OCI-LY1 (cell line): ENCODE results near the gene KDM1A.

Experiments
- EZH2 ChIP-seq: fragments of 200-600 bp; sonication (generic), shearing (Covaris generic); IDR thresholded peaks from 2 replicates; pipeline ENCODE4 v1.8.0; 2017; ENCODE audit warnings: borderline replicate concordance, mixed run types, mild to moderate bottlenecking, antibody characterized with exemption, low read length, moderate library complexity, mixed read lengths
- TF ChIP-seq, protein P1 (sequence below): fragments of 200-600 bp; sonication (generic), shearing (Covaris generic); IDR thresholded peaks from 2 replicates; pipeline ENCODE4 v1.5.1; 2017; ENCODE audit warnings: mild to moderate bottlenecking, antibody characterized with exemption, low read length, moderate library complexity, mixed read lengths

DNA sequence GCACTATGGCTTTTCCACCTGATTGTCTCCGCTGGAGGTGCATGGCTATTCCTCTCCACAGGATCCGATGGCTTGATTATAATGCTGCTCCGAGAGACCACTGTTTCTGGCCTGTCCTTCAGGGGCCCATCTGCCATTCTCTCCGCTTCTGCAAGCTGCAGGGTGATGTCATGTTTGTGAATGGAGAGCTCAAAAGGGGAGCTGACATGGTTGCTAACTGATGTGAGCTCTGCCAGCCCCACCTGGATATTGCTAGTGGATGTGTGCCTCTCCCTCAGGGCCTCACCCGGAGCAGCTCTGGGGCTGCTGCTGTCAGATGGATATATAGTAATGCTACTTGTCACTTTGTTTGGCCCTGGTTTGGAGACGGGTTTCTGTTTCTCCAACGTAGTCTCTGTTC lies 72.3 kb downstream of the KDM1A start:
- TF ChIP-seq, protein P1, sequence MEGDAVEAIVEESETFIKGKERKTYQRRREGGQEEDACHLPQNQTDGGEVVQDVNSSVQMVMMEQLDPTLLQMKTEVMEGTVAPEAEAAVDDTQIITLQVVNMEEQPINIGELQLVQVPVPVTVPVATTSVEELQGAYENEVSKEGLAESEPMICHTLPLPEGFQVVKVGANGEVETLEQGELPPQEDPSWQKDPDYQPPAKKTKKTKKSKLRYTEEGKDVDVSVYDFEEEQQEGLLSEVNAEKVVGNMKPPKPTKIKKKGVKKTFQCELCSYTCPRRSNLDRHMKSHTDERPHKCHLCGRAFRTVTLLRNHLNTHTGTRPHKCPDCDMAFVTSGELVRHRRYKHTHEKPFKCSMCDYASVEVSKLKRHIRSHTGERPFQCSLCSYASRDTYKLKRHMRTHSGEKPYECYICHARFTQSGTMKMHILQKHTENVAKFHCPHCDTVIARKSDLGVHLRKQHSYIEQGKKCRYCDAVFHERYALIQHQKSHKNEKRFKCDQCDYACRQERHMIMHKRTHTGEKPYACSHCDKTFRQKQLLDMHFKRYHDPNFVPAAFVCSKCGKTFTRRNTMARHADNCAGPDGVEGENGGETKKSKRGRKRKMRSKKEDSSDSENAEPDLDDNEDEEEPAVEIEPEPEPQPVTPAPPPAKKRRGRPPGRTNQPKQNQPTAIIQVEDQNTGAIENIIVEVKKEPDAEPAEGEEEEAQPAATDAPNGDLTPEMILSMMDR: no peak
- no peak for TF ChIP-seq EZH2
